Activated T-helper 1 cell treated with anti-CD3 and anti-CD28 coated beads, Interleukin-12 subunit alpha, Interleukin-12 subunit beta, Interleukin-2, Interleukin-4 antibody, amounts not matched to agents 30 ng/mL and 10 ng/mL and 1 ng/mL, durations not matched to agents 14 hours and 24 hours and 36 hours (primary cell): ENCODE measurements around the gene CIZ1. TPM values are rescaled to one million over a fixed set of nuclear protein-coding genes. Genes with fewer than 3 reads are reported as not detected.
"Not testable (repeated sequence)": the region's sequence is repeated elsewhere in the genome, so short reads cannot be mapped to it uniquely, and the experiment has no call there.

ENCODE experiments used
- DNase-seq: peaks from one replicate; pipeline ENCODE4 v3.0.0; 2021; ENCODE audit warnings: low spot score
- H3K27ac Mint-ChIP-seq: one replicate; pipeline ENCODE4 v1.8.0; 2021; ENCODE audit warnings: mild to moderate bottlenecking, mixed read lengths
- H3K27me3 Mint-ChIP-seq: one replicate; pipeline ENCODE4 v1.8.0; 2022; ENCODE audit warnings: mild to moderate bottlenecking, moderate library complexity, mixed read lengths; ENCODE audit not compliant: insufficient read depth
- H3K36me3 Mint-ChIP-seq: one replicate; pipeline ENCODE4 v1.8.0; 2021; ENCODE audit warnings: low read depth, mixed read lengths
- H3K4me1 Mint-ChIP-seq: one replicate; pipeline ENCODE4 v1.8.0; 2021; ENCODE audit warnings: low read depth, mixed read lengths
- H3K4me3 Mint-ChIP-seq: one replicate; pipeline ENCODE4 v1.8.0; 2021; ENCODE audit warnings: mild to moderate bottlenecking, moderate library complexity, mixed read lengths
- H3K9me3 Mint-ChIP-seq: one replicate; pipeline ENCODE4 v1.8.0; 2021; ENCODE audit warnings: mixed read lengths
- intact Hi-C: fragments of 100-400 bp; cut with micrococcal nuclease; formaldehyde crosslinking; loops from one replicate; pipeline ENCODE4 v1.15.1; 2024
- total RNA-seq: library from RNA; stranded (reverse); gene quantifications from 2 replicates; pipeline ENCODE4 v1.2.3, GENCODE V29; 2022

CIZ1 gene
- total RNA-seq, 1 donor from 2014 or later = 158 TPM

- Mint-ChIP-seq H3K4me1 (peaks cover 22% of the 10 kb centered on the region), H3K27me3 (peaks cover 16% of the 10 kb centered on the region), H3K4me3 (no peak overlapping the region), H3K9me3 (no peaks in the 10 kb centered on the region), H3K27ac (no peak overlapping the region), H3K36me3 (no peaks in the 10 kb centered on the region)
- intact Hi-C loops = no loop called here
- DNase-seq = no peak
Measured at GRCh38 chr9:128138001-128138400, 53.4 kb downstream of the CIZ1 start.

GRCh38 chr9:128136816-128137793 is 54.3 kb downstream of the CIZ1 start:
- DNase-seq = no peak
- Mint-ChIP-seq H3K36me3 (no peaks in the 10 kb centered on the region), H3K4me3 (no peak overlapping the region), H3K27me3 (peaks cover 25% of the 10 kb centered on the region), H3K27ac (no peak overlapping the region), H3K4me1 (peaks cover 23% of the 10 kb centered on the region), H3K9me3 (no peaks in the 10 kb centered on the region)
- intact Hi-C loops = no loop called here

- H3K9me3 Mint-ChIP-seq, H3K4me3 Mint-ChIP-seq, H3K36me3 Mint-ChIP-seq, intact Hi-C loops, DNase-seq, H3K27ac Mint-ChIP-seq: not testable (repeated sequence)
- Mint-ChIP-seq H3K4me1 (peaks cover 18% of the 10 kb centered on the region), H3K27me3 (peaks cover 29% of the 10 kb centered on the region)
Measured at GRCh38 chr9:128135561-128135960, 55.8 kb downstream of the CIZ1 start.

- peaks cover 28% of the 10 kb centered on the region for H3K4me1 Mint-ChIP-seq
- DNase-seq, H3K36me3 Mint-ChIP-seq, H3K9me3 Mint-ChIP-seq, H3K4me3 Mint-ChIP-seq, intact Hi-C loops, H3K27ac Mint-ChIP-seq: not testable (repeated sequence)
- H3K27me3 Mint-ChIP-seq = peaks cover 30% of the 10 kb centered on the region
Measured at GRCh38 chr9:128132139-128132538, 59.2 kb downstream of the CIZ1 start.

GRCh38 chr9:128131346-128131745 is 60.0 kb downstream of the CIZ1 start:
- intact Hi-C loops, DNase-seq, H3K9me3 Mint-ChIP-seq, H3K27ac Mint-ChIP-seq, H3K36me3 Mint-ChIP-seq, H3K4me3 Mint-ChIP-seq: not testable (repeated sequence)
- Mint-ChIP-seq H3K27me3 (peaks cover 30% of the 10 kb centered on the region), H3K4me1 (peaks cover 33% of the 10 kb centered on the region)

- H3K27ac Mint-ChIP-seq, H3K4me3 Mint-ChIP-seq, intact Hi-C loops, H3K9me3 Mint-ChIP-seq, H3K36me3 Mint-ChIP-seq, DNase-seq: not testable (repeated sequence)
- peaks cover 30% of the 10 kb centered on the region for H3K27me3 Mint-ChIP-seq
- H3K4me1 Mint-ChIP-seq = peaks cover 36% of the 10 kb centered on the region
Measured at GRCh38 chr9:128130651-128131050, 60.7 kb downstream of the CIZ1 start.

- intact Hi-C loops = loop anchor here (2.0 kb wide), 1 partner anchor 61 kb away; the partner anchor contains the start of gene CIZ1
- H3K27me3 Mint-ChIP-seq = peaks cover 28% of the 10 kb centered on the region
- not testable (repeated sequence) for H3K9me3 Mint-ChIP-seq, H3K27ac Mint-ChIP-seq, H3K36me3 Mint-ChIP-seq
- DNase-seq = peak; percentile 37
- peaks cover 36% of the 10 kb centered on the region for H3K4me1 Mint-ChIP-seq
- H3K4me3 Mint-ChIP-seq = peak overlapping the region; percentile 65
Measured at GRCh38 chr9:128129976-128130590, 61.3 kb downstream of the CIZ1 start.

- H3K9me3 Mint-ChIP-seq = no peaks in the 10 kb centered on the region
- intact Hi-C loops = loop anchor here (1.0 to 2.0 kb wide), 9 partner anchors 12 to 358 kb away; partner anchors contain the start of genes BBLN, CIZ1, COQ4 and DPM2
- peaks cover 23% of the 10 kb centered on the region for H3K27me3 Mint-ChIP-seq
- peaks cover 41% of the 10 kb centered on the region for H3K4me1 Mint-ChIP-seq
- DNase-seq = no peak
- peak overlapping the region; percentile 90 for H3K4me3 Mint-ChIP-seq
- H3K36me3 Mint-ChIP-seq = no peaks in the 10 kb centered on the region
- H3K27ac Mint-ChIP-seq = peak overlapping the region; percentile 61
Measured at GRCh38 chr9:128128836-128129590, 62.4 kb downstream of the CIZ1 start.

GRCh38 chr9:128127990-128128835 is 63.2 kb downstream of the CIZ1 start:
- Mint-ChIP-seq H3K4me3 (peak overlapping the region; percentile 90), H3K27ac (peak overlapping the region; percentile 99), H3K9me3 (no peaks in the 10 kb centered on the region), H3K4me1 (peaks cover 39% of the 10 kb centered on the region), H3K27me3 (peaks cover 19% of the 10 kb centered on the region), H3K36me3 (peaks cover 4% of the 10 kb centered on the region)
- peak; percentile 79 for DNase-seq
- intact Hi-C loops = loop anchor here (1.0 to 2.0 kb wide), 10 partner anchors 11 to 357 kb away; partner anchors contain the start of genes BBLN, CIZ1, COQ4 and DPM2

- peaks cover 34% of the 10 kb centered on the region for H3K4me1 Mint-ChIP-seq
- H3K36me3 Mint-ChIP-seq = peaks cover 4% of the 10 kb centered on the region
- H3K27ac Mint-ChIP-seq = peak within 1 kb of the TSS; percentile 99
- H3K4me3 Mint-ChIP-seq = peak within 1 kb of the TSS; percentile 90
- H3K9me3 Mint-ChIP-seq = no peaks in the 10 kb centered on the region
- peak; percentile 80 for DNase-seq
- intact Hi-C loops = loop anchor here (1.0 kb wide), 1 partner anchor 33 kb away; no protein-coding TSS in a partner anchor
- H3K27me3 Mint-ChIP-seq = peaks cover 13% of the 10 kb centered on the region
Measured at GRCh38 chr9:128127568-128127989, 63.8 kb downstream of the CIZ1 start, which contains the start of gene PTGES2. TSS of gene PTGES2 (minus strand) at chr9:128127729. CDS start at chr9:128127717, 12 bp downstream.

GRCh38 chr9:128125580-128126354 is 65.6 kb downstream of the CIZ1 start:
- Mint-ChIP-seq H3K27me3 (peaks cover 4% of the 10 kb centered on the region), H3K4me3 (peak overlapping the region; percentile 85), H3K36me3 (peaks cover 4% of the 10 kb centered on the region), H3K9me3 (no peaks in the 10 kb centered on the region), H3K27ac (peak overlapping the region; percentile 64), H3K4me1 (peaks cover 34% of the 10 kb centered on the region)
- no peak for DNase-seq
- intact Hi-C loops = no loop called here
